DMS79 treated with DMSO at 0.1 percent for 48 hours (cell line): ENCODE data around the gene CCNY.
"Not testable (repeated sequence)": the region's sequence is repeated elsewhere in the genome, so short reads cannot be mapped to it uniquely, and the experiment has no call there.

Experiments
- DNase-seq: peaks from one replicate; lab custom pipeline; 2025; lab: John Stamatoyannopoulos, UW

The CCNY gene

DNA sequence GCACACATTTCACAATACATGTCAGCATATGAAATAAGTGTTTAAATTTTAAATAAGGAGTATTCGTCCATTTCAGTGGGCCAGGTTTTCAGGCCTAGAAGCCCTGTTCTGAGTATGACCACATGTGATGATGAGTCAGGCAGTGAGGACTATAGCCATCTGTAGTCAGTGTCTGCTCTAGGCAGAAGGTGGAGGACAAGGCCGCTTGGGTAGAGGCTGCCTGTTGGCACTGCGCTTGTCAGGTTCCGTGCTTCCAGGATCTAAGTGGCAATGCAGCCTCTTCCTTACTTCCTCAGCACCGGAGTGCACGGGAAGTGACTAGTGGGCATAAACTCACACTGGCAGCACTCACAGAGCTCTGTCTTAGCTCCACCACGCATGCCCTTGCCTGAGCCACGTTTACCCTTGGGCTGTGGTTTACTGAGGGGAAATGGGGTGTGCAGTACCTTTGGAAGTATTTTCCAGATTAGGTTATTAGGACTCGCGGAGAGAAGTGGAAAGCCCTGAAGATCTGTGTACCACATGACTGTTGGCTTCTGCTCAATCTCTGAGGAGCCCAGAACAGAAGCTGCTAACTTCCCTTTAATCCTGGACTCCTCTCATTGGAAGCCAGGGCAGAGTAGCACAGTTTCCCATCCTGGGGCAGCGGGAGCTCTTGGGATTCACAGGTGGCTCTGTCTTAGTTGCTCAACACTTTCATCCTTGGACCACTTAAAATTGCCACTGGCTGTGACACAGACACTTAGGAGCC lies 181.3 kb downstream of the CCNY start:
- DNase-seq = no peak

GRCh38 chr10:35518187-35518586 lies 181.9 kb downstream of the CCNY start:
- DNase-seq = not testable (repeated sequence)

DNA sequence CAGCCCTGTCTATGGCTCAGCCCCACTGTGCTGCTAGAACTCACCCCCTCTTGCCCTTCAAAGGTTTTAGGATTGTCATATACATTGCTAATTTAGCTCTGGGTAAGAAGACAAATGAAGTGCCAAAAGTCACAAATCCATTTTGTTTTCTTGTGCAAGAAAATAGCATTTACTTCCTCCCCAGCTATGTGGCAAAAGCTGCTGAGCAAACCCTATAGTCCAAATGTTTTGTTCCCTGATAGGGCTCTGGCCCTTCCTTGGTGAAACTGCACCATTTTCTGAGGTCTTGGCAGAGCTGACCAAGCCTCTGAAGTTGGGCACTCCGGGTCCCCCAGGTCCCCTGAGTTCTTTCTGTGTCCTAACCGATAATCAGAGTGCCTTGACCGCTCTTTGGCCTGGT lies 184.7 kb downstream of the CCNY start:
- DNase-seq = no peak

DNA sequence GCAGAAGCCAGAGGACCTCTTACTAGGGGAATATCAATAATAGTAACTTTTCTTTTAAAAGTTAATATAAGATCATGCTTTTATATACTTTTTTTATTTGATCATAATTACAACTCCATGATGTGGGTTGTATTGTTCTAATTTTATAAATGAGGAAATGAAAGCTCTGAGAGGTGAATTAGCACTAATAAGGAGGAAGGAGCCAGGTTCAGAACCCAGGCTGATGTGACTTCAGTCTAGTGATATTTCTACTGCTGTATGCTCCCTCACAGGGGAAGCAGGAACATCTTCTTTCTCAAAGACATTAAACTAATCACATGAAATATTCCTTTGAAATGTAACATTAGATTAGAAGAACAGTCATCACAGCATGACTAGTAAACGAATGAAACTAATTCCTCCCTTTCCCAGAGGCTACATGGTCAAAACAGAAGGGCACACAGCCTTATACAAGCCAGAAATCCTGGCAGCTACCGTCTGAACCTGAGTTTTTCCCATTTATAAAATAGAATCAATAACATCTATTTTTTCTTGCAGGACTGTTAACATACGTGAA lies 187.4 kb downstream of the CCNY start:
- no peak for DNase-seq

GRCh38 chr10:35526746-35527145 lies 190.4 kb downstream of the CCNY start:
- no peak for DNase-seq

DNA sequence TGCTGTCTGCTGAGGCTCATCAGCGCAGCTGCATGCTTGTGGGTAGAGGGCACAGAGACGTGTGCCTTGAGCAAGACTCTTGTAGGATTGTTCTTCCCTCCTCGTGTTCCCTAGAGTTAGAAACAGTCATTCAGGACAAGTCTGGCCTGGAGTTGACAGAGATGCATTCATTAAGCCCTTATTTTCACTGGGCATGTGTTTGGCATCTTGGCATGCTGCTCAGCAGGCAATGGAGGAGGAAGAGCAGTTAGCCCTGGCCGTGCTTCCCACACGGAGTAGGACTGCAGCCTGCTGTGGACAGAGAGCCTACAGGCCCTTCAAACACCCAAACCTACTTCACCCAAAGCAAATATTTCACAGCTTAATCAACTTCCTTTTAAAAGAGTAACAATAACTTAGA lies 195.8 kb downstream of the CCNY start:
- DNase-seq = no peak

- DNase-seq = no peak
Measured at GRCh38 chr10:35533565-35533964, 197.3 kb downstream of the CCNY start.

DNA sequence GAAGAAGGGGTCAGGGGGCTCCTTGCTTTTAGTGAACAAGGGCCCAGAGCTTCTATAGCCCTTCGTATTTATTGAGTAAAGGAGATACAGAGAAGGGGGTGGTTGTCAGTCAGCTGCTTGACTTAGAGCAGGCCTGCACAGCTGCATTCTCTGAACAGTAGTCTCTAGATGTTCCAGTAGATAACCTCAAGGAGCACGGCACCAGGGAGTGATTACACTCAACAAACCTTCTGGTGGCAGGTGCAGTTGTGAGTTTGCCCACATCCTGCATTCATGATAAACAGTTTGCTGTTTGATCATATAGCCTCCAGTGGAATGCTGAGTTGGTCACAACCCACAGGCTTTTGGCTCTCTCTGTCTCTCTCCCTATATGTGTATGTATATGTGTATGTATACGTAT lies 198.8 kb downstream of the CCNY start:
- DNase-seq = no peak

GRCh38 chr10:35536789-35537188 lies 200.5 kb downstream of the CCNY start:
- no peak for DNase-seq

DNA sequence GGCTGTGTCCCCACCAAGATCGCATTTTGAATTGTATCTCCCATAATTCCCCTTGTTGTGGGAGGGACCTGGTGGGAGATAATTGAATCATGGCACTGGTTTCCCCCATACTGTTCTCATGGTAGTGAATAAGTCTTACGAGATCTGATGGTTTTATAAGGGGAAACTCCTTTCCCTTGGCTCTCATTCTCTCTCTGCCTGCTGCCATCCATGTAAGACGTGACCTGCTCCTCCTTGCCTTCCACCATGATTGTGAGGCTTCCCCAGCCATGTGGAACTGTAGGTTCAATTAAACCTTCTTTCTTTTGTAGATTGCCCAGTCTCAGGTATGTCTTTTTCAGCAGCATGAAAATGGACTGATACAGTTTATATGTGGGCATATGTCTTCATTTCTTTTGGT lies 201.6 kb downstream of the CCNY start:
- not testable (repeated sequence) for DNase-seq

- DNase-seq = no peak
Measured at GRCh38 chr10:35540296-35541164, 204.2 kb downstream of the CCNY start.

DNA sequence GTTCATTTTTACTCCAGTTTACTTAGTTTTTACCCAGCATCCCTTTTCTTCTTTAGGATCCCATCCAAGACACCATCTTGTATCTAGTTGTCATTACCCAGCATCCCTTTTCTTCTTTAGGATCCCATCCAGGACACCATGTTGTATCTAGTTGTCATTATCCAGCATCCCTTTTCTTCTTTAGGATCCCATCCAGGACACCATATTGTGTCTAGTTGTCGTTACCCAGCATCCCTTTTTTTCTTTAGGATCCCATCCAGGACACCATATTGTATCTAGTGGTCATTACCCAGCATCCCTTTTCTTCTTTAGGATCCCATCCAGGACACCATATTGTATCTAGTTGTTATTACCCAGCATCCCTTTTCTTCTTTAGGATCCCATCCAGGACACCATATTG lies 205.4 kb downstream of the CCNY start:
- DNase-seq = no peak

DNA sequence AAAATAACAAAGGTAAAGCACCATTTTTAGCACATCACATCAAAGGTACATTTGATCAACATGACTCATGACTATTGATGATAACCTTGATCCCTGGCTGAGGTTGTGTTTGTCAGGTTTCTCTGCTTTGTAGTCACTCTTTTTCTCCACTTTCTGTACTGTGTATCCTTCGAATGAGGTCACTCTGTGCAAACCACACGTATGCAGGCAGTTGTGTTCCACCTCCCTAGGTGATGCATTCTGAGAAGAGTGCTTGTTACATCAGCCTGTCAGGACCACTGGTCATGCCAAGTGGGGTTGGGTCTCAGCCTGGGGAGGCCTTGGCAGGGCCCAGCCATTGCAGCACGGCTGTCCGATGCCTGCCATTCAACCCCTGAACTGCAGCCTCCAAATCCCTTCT lies 206.0 kb downstream of the CCNY start:
- DNase-seq = no peak

DNA sequence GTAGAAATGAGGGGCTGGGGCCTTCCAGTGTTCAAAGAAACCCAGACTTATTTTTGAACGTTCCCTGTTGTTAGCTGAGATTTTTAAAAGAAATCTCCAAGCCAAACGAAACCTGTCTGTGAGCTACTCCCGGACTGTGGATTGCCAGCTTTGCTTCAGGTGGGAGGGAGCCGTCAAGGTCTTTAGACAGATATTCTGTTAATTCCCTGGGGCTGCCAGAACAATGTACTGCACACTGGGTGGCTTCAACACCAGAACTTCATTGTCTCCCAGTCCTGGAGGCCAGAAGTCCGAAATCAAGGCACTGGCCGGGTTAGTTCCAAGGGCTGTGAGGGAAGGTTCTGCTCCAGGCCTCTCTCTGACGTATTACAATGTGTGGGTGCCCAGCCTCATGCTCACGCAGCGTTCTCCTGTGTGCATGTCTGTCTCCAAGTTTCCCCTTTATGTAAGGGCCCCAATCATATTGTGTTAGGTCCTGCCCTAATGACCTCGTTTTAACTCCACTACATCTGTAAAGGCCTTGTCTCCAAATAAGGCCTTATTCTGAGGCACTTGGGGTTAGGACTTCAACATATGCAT lies 208.9 kb downstream of the CCNY start:
- no peak for DNase-seq

GRCh38 chr10:35545878-35546590 lies 209.7 kb downstream of the CCNY start:
- no peak for DNase-seq

- no peak for DNase-seq
Measured at GRCh38 chr10:35546824-35547225, 210.5 kb downstream of the CCNY start.

DNA sequence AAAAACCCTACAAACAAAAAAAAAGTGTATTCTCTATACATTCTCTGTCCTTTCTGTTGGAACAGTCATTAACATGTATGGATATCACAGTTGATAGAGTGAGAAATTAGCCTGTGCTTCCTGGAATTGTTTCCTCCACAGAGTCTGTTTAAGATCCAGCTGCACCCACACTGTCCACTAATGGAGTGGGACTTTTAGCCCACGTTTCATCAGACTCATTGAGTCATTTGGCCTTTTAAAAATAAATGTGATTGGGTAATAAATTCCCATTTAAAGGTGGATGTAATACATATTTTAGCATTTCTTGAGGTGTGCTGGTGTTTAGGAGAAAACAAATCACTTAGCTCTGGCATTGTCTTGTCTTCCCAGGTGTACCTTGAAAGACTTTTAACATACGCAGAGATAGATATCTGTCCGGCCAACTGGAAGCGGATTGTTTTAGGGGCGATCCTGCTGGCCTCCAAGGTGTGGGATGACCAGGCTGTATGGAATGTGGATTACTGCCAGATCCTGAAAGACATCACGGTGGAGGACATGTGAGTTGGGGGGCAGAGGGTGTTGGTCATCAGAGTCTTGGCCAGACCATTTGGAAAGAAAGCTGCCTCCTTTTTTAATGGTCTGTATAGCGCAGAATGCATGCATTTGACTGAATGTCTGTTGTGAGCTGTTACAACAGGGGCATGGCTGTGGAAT lies 216.5 kb downstream of the CCNY start:
- no peak for DNase-seq

DNA sequence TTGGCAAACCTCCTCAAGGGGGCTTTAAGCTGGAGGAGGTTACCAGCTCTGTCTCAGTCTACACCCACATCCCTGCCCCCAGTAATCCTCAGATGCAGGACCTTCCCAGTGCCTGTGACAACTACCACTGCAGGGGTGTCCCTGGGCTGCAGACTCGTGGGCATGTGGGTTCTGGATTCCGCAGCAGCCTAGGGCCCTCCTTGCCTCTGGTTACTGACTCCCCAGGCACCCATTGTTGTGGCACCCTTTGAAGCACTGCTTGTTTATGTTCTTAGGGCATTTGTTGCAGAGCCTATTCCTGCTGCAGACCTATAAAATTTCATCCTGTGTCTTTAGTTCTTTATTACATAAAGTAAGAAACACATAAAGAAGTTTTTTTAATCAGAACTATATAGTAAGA lies 217.7 kb downstream of the CCNY start:
- DNase-seq = no peak

- no peak for DNase-seq
Measured at GRCh38 chr10:35554461-35555056, 218.2 kb downstream of the CCNY start.

GRCh38 chr10:35555962-35556930 lies 219.9 kb downstream of the CCNY start:
- DNase-seq = no peak
